ENCODE measurements around the gene SLC25A36.

The SLC25A36 gene

GRCh38 chr3:140910860-140911259 is 30.8 kb upstream of the SLC25A36 start:
- Histone ChIP-seq H3K4me3 (ENCODE audit: severe bottlenecking) (no peak overlapping the region), H3K36me3 (ENCODE audit: low read depth) (no peaks in the 10 kb centered on the region), H3K27ac (ENCODE audit: poor library complexity, severe bottlenecking) (no peak overlapping the region), H3K27me3 (ENCODE audit: insufficient read depth, poor library complexity, severe bottlenecking) (no peaks in the 10 kb centered on the region), H3K9me3 (ENCODE audit: severe bottlenecking) (no peaks in the 10 kb centered on the region), H3K4me1 (ENCODE audit: insufficient read depth, poor library complexity, severe bottlenecking) (no peaks in the 10 kb centered on the region)
- DNase-seq (ENCODE audit: low spot score) (no peak), ATAC-seq (ENCODE audit: low read depth) (no peak)
- TF ChIP-seq CTCF (IDR thresholded peaks at IDR 0.05; ENCODE audit: poor library complexity, severe bottlenecking): no peak

- Histone ChIP-seq H3K9me3 (ENCODE audit: severe bottlenecking) (no peaks in the 10 kb centered on the region), H3K27me3 (ENCODE audit: insufficient read depth, poor library complexity, severe bottlenecking) (no peaks in the 10 kb centered on the region), H3K4me3 (ENCODE audit: severe bottlenecking) (no peak overlapping the region), H3K27ac (ENCODE audit: poor library complexity, severe bottlenecking) (no peak overlapping the region), H3K4me1 (ENCODE audit: insufficient read depth, poor library complexity, severe bottlenecking) (no peaks in the 10 kb centered on the region), H3K36me3 (ENCODE audit: low read depth) (no peaks in the 10 kb centered on the region)
- no peak for TF ChIP-seq CTCF (IDR thresholded peaks at IDR 0.05; ENCODE audit: poor library complexity, severe bottlenecking)
- DNase-seq (ENCODE audit: low spot score): no peak
- no peak for ATAC-seq (ENCODE audit: low read depth)
Measured at GRCh38 chr3:140911822-140912221, 29.8 kb upstream of the SLC25A36 start.

- ATAC-seq (ENCODE audit: low read depth) (no peak), DNase-seq (ENCODE audit: low spot score) (no peak)
- Histone ChIP-seq H3K27ac (ENCODE audit: poor library complexity, severe bottlenecking) (no peak overlapping the region), H3K9me3 (ENCODE audit: severe bottlenecking) (no peaks in the 10 kb centered on the region), H3K36me3 (ENCODE audit: low read depth) (no peaks in the 10 kb centered on the region), H3K4me1 (ENCODE audit: insufficient read depth, poor library complexity, severe bottlenecking) (no peaks in the 10 kb centered on the region), H3K27me3 (ENCODE audit: insufficient read depth, poor library complexity, severe bottlenecking) (no peaks in the 10 kb centered on the region), H3K4me3 (ENCODE audit: severe bottlenecking) (no peak overlapping the region)
- no peak for TF ChIP-seq CTCF (IDR thresholded peaks at IDR 0.05; ENCODE audit: poor library complexity, severe bottlenecking)
Measured at GRCh38 chr3:140913728-140914127, 27.9 kb upstream of the SLC25A36 start.

- Histone ChIP-seq H3K36me3 (ENCODE audit: low read depth) (no peaks in the 10 kb centered on the region), H3K27ac (ENCODE audit: poor library complexity, severe bottlenecking) (no peak overlapping the region), H3K4me1 (ENCODE audit: insufficient read depth, poor library complexity, severe bottlenecking) (no peaks in the 10 kb centered on the region), H3K4me3 (ENCODE audit: severe bottlenecking) (no peak overlapping the region), H3K27me3 (ENCODE audit: insufficient read depth, poor library complexity, severe bottlenecking) (no peaks in the 10 kb centered on the region), H3K9me3 (ENCODE audit: severe bottlenecking) (no peaks in the 10 kb centered on the region)
- ATAC-seq (ENCODE audit: low read depth): no peak
- DNase-seq (ENCODE audit: low spot score): no peak
- no peak for TF ChIP-seq CTCF (IDR thresholded peaks at IDR 0.05; ENCODE audit: poor library complexity, severe bottlenecking)
Measured at GRCh38 chr3:140914384-140914945, 27.2 kb upstream of the SLC25A36 start.

- H3K27me3 ChIP-seq (ENCODE audit: insufficient read depth, poor library complexity, severe bottlenecking): no peaks in the 10 kb centered on the region
- no peaks in the 10 kb centered on the region for H3K9me3 ChIP-seq (ENCODE audit: severe bottlenecking)
- ATAC-seq (ENCODE audit: low read depth) (no peak), DNase-seq (ENCODE audit: low spot score) (no peak)
- TF ChIP-seq CTCF (IDR thresholded peaks at IDR 0.05; ENCODE audit: poor library complexity, severe bottlenecking): no peak
- H3K4me1 ChIP-seq (ENCODE audit: insufficient read depth, poor library complexity, severe bottlenecking): no peaks in the 10 kb centered on the region
- no peaks in the 10 kb centered on the region for H3K36me3 ChIP-seq (ENCODE audit: low read depth)
- H3K4me3 ChIP-seq (ENCODE audit: severe bottlenecking): no peak overlapping the region
- no peak overlapping the region for H3K27ac ChIP-seq (ENCODE audit: poor library complexity, severe bottlenecking)
Measured at GRCh38 chr3:140916603-140917002, 25.0 kb upstream of the SLC25A36 start.

All from RWPE2 (cell line).